SU-DHL-6 (cell line): ENCODE data around the gene SCGB2A2.

Experiments used
- H2AFZ ChIP-seq: fragments of 200-600 bp; sonication (generic); 2 replicates; pipeline ENCODE4 v1.6.1; 2014; ENCODE audit warnings: low read depth, mild to moderate bottlenecking, moderate library complexity, mixed read lengths, antibody characterized with exemption, low read length; ENCODE audit not compliant: severe bottlenecking
- H3F3A ChIP-seq: fragments of 200-600 bp; shearing (Covaris generic); 2 replicates; pipeline ENCODE4 v1.6.0; 2016; ENCODE audit warnings: antibody characterized with exemption, mild to moderate bottlenecking; ENCODE audit not compliant: insufficient read depth
- H3K27ac ChIP-seq: fragments of 200-600 bp; sonication (generic); 2 replicates; pipeline ENCODE4 v1.5.1; 2016; ENCODE audit warnings: low read depth, mild to moderate bottlenecking, low read length, moderate library complexity, mixed read lengths
- H3K27me3 ChIP-seq: fragments of 200-600 bp; sonication (generic), shearing (Covaris generic); 2 replicates; pipeline ENCODE4 v1.6.0; 2014; ENCODE audit warnings: mild to moderate bottlenecking, low read length
- H3K36me3 ChIP-seq: fragments of 200-600 bp; sonication (generic); 2 replicates; pipeline ENCODE4 v1.6.1; 2014; ENCODE audit warnings: mild to moderate bottlenecking, low read length, mixed read lengths
- H3K4me2 ChIP-seq: fragments of 300-600, 200-600 bp; shearing (Covaris generic), sonication (generic); 2 replicates; pipeline ENCODE4 v1.6.0; 2014; ENCODE audit warnings: low read length, low read depth, mild to moderate bottlenecking; ENCODE audit not compliant: poor library complexity, severe bottlenecking
- H3K4me3 ChIP-seq: fragments of 200-600 bp; sonication (generic); 2 replicates; pipeline ENCODE4 v1.5.1; 2014; ENCODE audit warnings: antibody characterized with exemption, low read length, mild to moderate bottlenecking, mixed read lengths; ENCODE audit not compliant: insufficient read depth, poor library complexity, severe bottlenecking
- H3K79me2 ChIP-seq: fragments of 200-600 bp; sonication (generic); 2 replicates; pipeline ENCODE4 v1.6.1; 2014; ENCODE audit warnings: mild to moderate bottlenecking, low read length, moderate library complexity; ENCODE audit not compliant: insufficient read depth
- H3K9ac ChIP-seq: fragments of 200-600 bp; sonication (generic); 2 replicates; pipeline ENCODE4 v1.7.0; 2014; ENCODE audit warnings: mild to moderate bottlenecking, low read length
- H3K9me2 ChIP-seq: fragments of 200-600 bp; sonication (generic); replicated peaks from 2 replicates; pipeline ENCODE4 v1.6.1; 2014; ENCODE audit warnings: low read length; ENCODE audit not compliant: insufficient read depth
- H3K9me3 ChIP-seq: fragments of 200-600 bp; sonication (generic); 2 replicates; pipeline ENCODE4 v1.6.1; 2014; ENCODE audit warnings: low read length, mixed read lengths; ENCODE audit not compliant: insufficient read depth
- H4K20me1 ChIP-seq: fragments of 200-600 bp; sonication (generic); 2 replicates; pipeline ENCODE4 v1.6.1; 2014; ENCODE audit warnings: low read depth, mild to moderate bottlenecking, antibody characterized with exemption, low read length, moderate library complexity, mixed read lengths
- EZH2phosphoT487 ChIP-seq: fragments of 200-600 bp; sonication (generic), shearing (Covaris generic); conservative IDR thresholded peaks from 2 replicates; pipeline ENCODE4 v1.6.1; 2018; ENCODE audit warnings: mild to moderate bottlenecking, antibody characterized with exemption, low read length, moderate library complexity, mixed read lengths
- TF ChIP-seq, protein P1 (sequence below): fragments of 200-600 bp; sonication (generic); IDR thresholded peaks from one replicate; pipeline ENCODE4 v1.5.1; 2017; ENCODE audit warnings: antibody characterized with exemption, mild to moderate bottlenecking, low read length, moderate library complexity; ENCODE audit not compliant: insufficient read depth, poor library complexity, severe bottlenecking

Gene SCGB2A2

GRCh38 chr11:62264004-62264403, 6.0 kb upstream of the SCGB2A2 start:
- Histone ChIP-seq H3F3A (no peaks in the 10 kb centered on the region), H2AFZ (no peak overlapping the region), H3K9me3 (no peaks in the 10 kb centered on the region), H3K9ac (no peak overlapping the region), H3K4me3 (no peak overlapping the region), H3K27me3 (no peaks in the 10 kb centered on the region), H3K79me2 (no peaks in the 10 kb centered on the region), H4K20me1 (no peaks in the 10 kb centered on the region), H3K36me3 (no peaks in the 10 kb centered on the region), H3K27ac (no peak overlapping the region), H3K9me2 (no peaks in the 10 kb centered on the region), H3K4me2 (no peak overlapping the region)
- no peak for TF ChIP-seq EZH2phosphoT487
- TF ChIP-seq, protein P1, sequence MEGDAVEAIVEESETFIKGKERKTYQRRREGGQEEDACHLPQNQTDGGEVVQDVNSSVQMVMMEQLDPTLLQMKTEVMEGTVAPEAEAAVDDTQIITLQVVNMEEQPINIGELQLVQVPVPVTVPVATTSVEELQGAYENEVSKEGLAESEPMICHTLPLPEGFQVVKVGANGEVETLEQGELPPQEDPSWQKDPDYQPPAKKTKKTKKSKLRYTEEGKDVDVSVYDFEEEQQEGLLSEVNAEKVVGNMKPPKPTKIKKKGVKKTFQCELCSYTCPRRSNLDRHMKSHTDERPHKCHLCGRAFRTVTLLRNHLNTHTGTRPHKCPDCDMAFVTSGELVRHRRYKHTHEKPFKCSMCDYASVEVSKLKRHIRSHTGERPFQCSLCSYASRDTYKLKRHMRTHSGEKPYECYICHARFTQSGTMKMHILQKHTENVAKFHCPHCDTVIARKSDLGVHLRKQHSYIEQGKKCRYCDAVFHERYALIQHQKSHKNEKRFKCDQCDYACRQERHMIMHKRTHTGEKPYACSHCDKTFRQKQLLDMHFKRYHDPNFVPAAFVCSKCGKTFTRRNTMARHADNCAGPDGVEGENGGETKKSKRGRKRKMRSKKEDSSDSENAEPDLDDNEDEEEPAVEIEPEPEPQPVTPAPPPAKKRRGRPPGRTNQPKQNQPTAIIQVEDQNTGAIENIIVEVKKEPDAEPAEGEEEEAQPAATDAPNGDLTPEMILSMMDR: no peak

DNA sequence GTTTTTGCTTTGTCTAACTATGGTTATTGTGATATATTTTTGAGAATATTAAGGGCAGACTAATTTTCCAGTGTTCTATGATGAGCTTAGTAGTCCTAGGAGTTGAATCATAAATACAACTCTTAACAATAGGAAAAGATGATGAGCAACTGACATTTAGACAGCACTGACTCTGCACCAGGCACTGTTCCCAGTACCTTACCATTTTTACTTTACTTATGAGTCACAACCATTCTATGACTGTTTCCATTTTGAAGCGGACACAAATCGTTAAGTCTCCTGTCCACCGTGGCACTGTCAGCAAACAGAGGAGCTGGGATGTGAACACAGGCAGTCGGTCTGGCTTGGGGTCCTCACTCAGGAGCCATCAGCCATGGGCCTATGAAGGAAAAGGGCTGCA, 3.4 kb upstream of the SCGB2A2 start:
- Histone ChIP-seq H4K20me1 (no peaks in the 10 kb centered on the region), H2AFZ (no peak overlapping the region), H3F3A (no peaks in the 10 kb centered on the region), H3K9me3 (no peaks in the 10 kb centered on the region), H3K27ac (no peak overlapping the region), H3K4me3 (no peak overlapping the region), H3K36me3 (no peaks in the 10 kb centered on the region), H3K27me3 (no peaks in the 10 kb centered on the region), H3K4me2 (no peak overlapping the region), H3K79me2 (no peaks in the 10 kb centered on the region), H3K9me2 (no peaks in the 10 kb centered on the region), H3K9ac (no peak overlapping the region)
- no peak for TF ChIP-seq EZH2phosphoT487
- TF ChIP-seq, protein P1: no peak

DNA sequence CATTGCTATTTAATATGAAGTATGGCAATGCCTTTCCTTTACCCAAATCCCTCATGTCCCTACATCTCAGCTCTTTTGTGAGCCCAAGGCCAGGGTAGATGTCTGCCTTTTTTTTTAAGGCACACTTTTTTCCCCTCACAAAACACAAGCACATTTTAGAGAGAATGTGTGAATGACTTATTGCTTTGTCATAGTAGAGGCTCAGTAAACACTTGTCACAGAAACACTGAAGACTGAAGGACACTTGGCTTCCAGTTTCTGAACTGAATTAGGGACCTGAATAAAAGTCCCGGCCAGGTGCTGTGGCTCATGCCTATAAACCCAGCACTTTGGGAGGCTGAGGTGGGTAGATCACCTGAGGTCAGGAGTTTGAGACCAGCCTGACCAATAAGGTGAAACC, 2.9 kb upstream of the SCGB2A2 start:
- H3K36me3 ChIP-seq: no peaks in the 10 kb centered on the region
- no peaks in the 10 kb centered on the region for H3F3A ChIP-seq
- H3K27ac ChIP-seq: no peak overlapping the region
- H3K9ac ChIP-seq: no peak overlapping the region
- H3K4me2 ChIP-seq: no peak overlapping the region
- no peaks in the 10 kb centered on the region for H3K27me3 ChIP-seq
- H3K9me3 ChIP-seq: no peaks in the 10 kb centered on the region
- no peaks in the 10 kb centered on the region for H4K20me1 ChIP-seq
- no peak overlapping the region for H2AFZ ChIP-seq
- H3K79me2 ChIP-seq: no peaks in the 10 kb centered on the region
- no peak overlapping the region for H3K4me3 ChIP-seq
- TF ChIP-seq, protein P1: no peak
- TF ChIP-seq EZH2phosphoT487: no peak
- no peaks in the 10 kb centered on the region for H3K9me2 ChIP-seq

DNA sequence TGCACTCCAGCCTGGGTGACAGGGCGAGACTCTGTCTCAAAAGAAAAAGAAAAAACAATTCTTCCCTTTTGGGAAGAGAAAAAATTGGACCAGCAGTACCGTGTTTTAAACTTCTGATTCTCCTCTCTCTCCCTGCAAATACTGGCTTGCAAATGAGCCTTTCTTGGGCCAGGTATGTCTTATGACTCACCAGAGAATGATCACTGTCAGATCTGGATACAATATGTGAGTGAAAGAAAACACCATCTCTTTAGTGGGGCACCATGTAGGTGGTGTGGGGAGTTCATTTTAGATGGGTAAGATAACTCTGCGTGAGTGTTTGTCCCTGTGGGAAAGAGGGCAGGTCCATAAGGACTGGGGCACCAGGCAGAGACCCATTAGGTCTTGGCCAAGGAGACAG, 2.4 kb upstream of the SCGB2A2 start:
- H3K9me3 ChIP-seq: no peaks in the 10 kb centered on the region
- no peaks in the 10 kb centered on the region for H4K20me1 ChIP-seq
- no peaks in the 10 kb centered on the region for H3K79me2 ChIP-seq
- no peaks in the 10 kb centered on the region for H3K27me3 ChIP-seq
- H3K9ac ChIP-seq: no peak overlapping the region
- H3K4me3 ChIP-seq: no peak overlapping the region
- TF ChIP-seq, protein P1: no peak
- no peak for TF ChIP-seq EZH2phosphoT487
- H3K9me2 ChIP-seq: no peaks in the 10 kb centered on the region
- H3K36me3 ChIP-seq: no peaks in the 10 kb centered on the region
- H3F3A ChIP-seq: no peaks in the 10 kb centered on the region
- H3K27ac ChIP-seq: no peak overlapping the region
- no peak overlapping the region for H3K4me2 ChIP-seq
- H2AFZ ChIP-seq: no peak overlapping the region
